Fibroblast of lung (primary cell): ENCODE measurements around the gene MALL.

Source experiments
- CTCF ChIP-seq, 2 donors: IDR thresholded peaks in 1 of 2; conservative IDR thresholded peaks in 1 of 2; 1 replicate in 1 of 2; 2 replicates in 1 of 2; pipeline ENCODE4 v1.5.1; 2011 to 2012; ENCODE audit warnings: low read length in 2 of 2, control low read depth in 1 of 2, inconsistent platforms in 1 of 2, low read depth in 1 of 2, mild to moderate bottlenecking in 1 of 2
- EZH2 ChIP-seq: IDR thresholded peaks from 2 replicates; pipeline ENCODE4 v1.5.1; 2012; ENCODE audit warnings: low read length, control low read depth, mild to moderate bottlenecking; ENCODE audit errors: missing control alignments

- TF ChIP-seq CTCF (conservative IDR thresholded peaks at IDR 0.05 in 1 of 2, IDR thresholded peaks at IDR 0.05 in 1 of 2; ENCODE audit: low read depth in 1 of 2, low read length in 2 of 2) (no peak), EZH2 (no peak)
Observed at GRCh38 chr2:110131166-110131565, 15.5 kb upstream of the MALL start.
